Endothelial cell (in vitro differentiated cells): Measurements from ENCODE around the gene PLN. TPM values are rescaled to one million over a fixed set of nuclear protein-coding genes. Genes with fewer than 3 reads are reported as not detected.

Experiments used
- DNase-seq: peaks from one replicate; pipeline ENCODE4 v3.0.0; 2021; ENCODE audit warnings: low spot score
- H3K27ac Mint-ChIP-seq: one replicate; pipeline ENCODE4 v1.8.0; 2021; ENCODE audit warnings: mixed read lengths, inconsistent platforms; ENCODE audit not compliant: unreplicated experiment
- H3K27me3 Mint-ChIP-seq: one replicate; pipeline ENCODE4 v1.8.0; 2021; ENCODE audit warnings: mild to moderate bottlenecking, moderate library complexity, mixed read lengths, inconsistent platforms; ENCODE audit not compliant: unreplicated experiment
- H3K36me3 Mint-ChIP-seq: one replicate; pipeline ENCODE4 v1.8.0; 2021; ENCODE audit warnings: mild to moderate bottlenecking, low read depth, mixed read lengths, inconsistent platforms; ENCODE audit not compliant: unreplicated experiment
- H3K4me1 Mint-ChIP-seq: one replicate; pipeline ENCODE4 v1.8.0; 2021; ENCODE audit warnings: mild to moderate bottlenecking, mixed read lengths, inconsistent platforms; ENCODE audit not compliant: unreplicated experiment
- H3K4me3 Mint-ChIP-seq: one replicate; pipeline ENCODE4 v1.8.0; 2021; ENCODE audit warnings: mild to moderate bottlenecking, mixed read lengths, inconsistent platforms; ENCODE audit not compliant: unreplicated experiment
- H3K9me3 Mint-ChIP-seq: one replicate; pipeline ENCODE4 v1.8.0; 2021; ENCODE audit warnings: mixed read lengths, inconsistent platforms; ENCODE audit not compliant: unreplicated experiment
- CTCF ChIP-seq: fragments of 200-600 bp; sonication (generic); IDR thresholded peaks from one replicate; pipeline ENCODE4 v1.5.0; 2021; ENCODE audit warnings: antibody characterized with exemption; ENCODE audit not compliant: unreplicated experiment
- total RNA-seq: library from RNA; stranded (reverse); fragmentation: NEBNext Ultra II Directional; extraction: Animal tissue kit (Norgen Biotek cat#: 25700); gene quantifications from one replicate; pipeline ENCODE4 v1.2.1, GENCODE V29; 2021; ENCODE audit not compliant: unreplicated experiment

Gene PLN
- total RNA-seq, 1 donor from 2014 or later, result not detected

- no peak overlapping the region for H3K4me3 Mint-ChIP-seq
- H3K36me3 Mint-ChIP-seq, result no peaks in the 10 kb centered on the region
- H3K9me3 Mint-ChIP-seq, result no peaks in the 10 kb centered on the region
- no peak for DNase-seq
- no peaks in the 10 kb centered on the region for H3K27me3 Mint-ChIP-seq
- no peak overlapping the region for H3K27ac Mint-ChIP-seq
- no peak for TF ChIP-seq CTCF
- H3K4me1 Mint-ChIP-seq, result peaks cover 12% of the 10 kb centered on the region
Observed at GRCh38 chr6:118594877-118595276, 46.8 kb downstream of the PLN start.

- Mint-ChIP-seq H3K27ac (no peak overlapping the region), H3K9me3 (no peaks in the 10 kb centered on the region), H3K27me3 (no peaks in the 10 kb centered on the region), H3K4me3 (no peak overlapping the region), H3K36me3 (no peaks in the 10 kb centered on the region), H3K4me1 (peaks cover 2% of the 10 kb centered on the region)
- TF ChIP-seq CTCF, result no peak
- DNase-seq, result no peak
Observed at GRCh38 chr6:118596774-118597320, 48.8 kb downstream of the PLN start.

GRCh38 chr6:118597636-118598035 lies 49.5 kb downstream of the PLN start:
- TF ChIP-seq CTCF, result no peak
- Mint-ChIP-seq H3K27me3 (no peaks in the 10 kb centered on the region), H3K27ac (no peak overlapping the region), H3K9me3 (no peaks in the 10 kb centered on the region), H3K4me1 (peaks cover 2% of the 10 kb centered on the region), H3K4me3 (no peak overlapping the region), H3K36me3 (no peaks in the 10 kb centered on the region)
- no peak for DNase-seq

- H3K27ac Mint-ChIP-seq, result no peak overlapping the region
- no peaks in the 10 kb centered on the region for H3K27me3 Mint-ChIP-seq
- peaks cover 2% of the 10 kb centered on the region for H3K4me1 Mint-ChIP-seq
- no peak for DNase-seq
- no peak overlapping the region for H3K4me3 Mint-ChIP-seq
- no peak for TF ChIP-seq CTCF
- no peaks in the 10 kb centered on the region for H3K9me3 Mint-ChIP-seq
- no peaks in the 10 kb centered on the region for H3K36me3 Mint-ChIP-seq
Observed at GRCh38 chr6:118598324-118598723, 50.2 kb downstream of the PLN start.

GRCh38 chr6:118602300-118602699 lies 54.2 kb downstream of the PLN start:
- H3K27ac Mint-ChIP-seq, result no peak overlapping the region
- no peaks in the 10 kb centered on the region for H3K27me3 Mint-ChIP-seq
- H3K4me1 Mint-ChIP-seq, result no peaks in the 10 kb centered on the region
- TF ChIP-seq CTCF, result no peak
- no peak overlapping the region for H3K4me3 Mint-ChIP-seq
- H3K36me3 Mint-ChIP-seq, result no peaks in the 10 kb centered on the region
- no peak for DNase-seq
- H3K9me3 Mint-ChIP-seq, result no peaks in the 10 kb centered on the region
